Neural progenitor cell (in vitro differentiated cells): ENCODE data around the gene MYH6. TPM values are rescaled to one million over a fixed set of nuclear protein-coding genes. Genes with fewer than 3 reads are reported as not detected.
A peak's percentile ranks its signal among the peaks of the same experiment; 100 is the strongest.

Source experiments
- DNase-seq: peaks from one replicate; pipeline ENCODE4 v3.0.0-alpha.2; 2016; ENCODE audit warnings: low spot score
- H2AFZ ChIP-seq: fragments of 200-600 bp; sonication (generic); replicated peaks from 2 replicates; pipeline ENCODE4 v1.6.1; 2016; ENCODE audit warnings: antibody characterized with exemption
- H3F3A ChIP-seq: fragments of 200-600 bp; sonication (generic); 2 replicates; pipeline ENCODE4 v1.6.1; 2016; ENCODE audit warnings: antibody characterized with exemption, low read depth
- H3K27ac ChIP-seq: fragments of 200-600 bp; sonication (generic); 2 replicates; pipeline ENCODE4 v1.5.1; 2016; ENCODE audit warnings: mild to moderate bottlenecking
- H3K27me3 ChIP-seq: fragments of 200-600 bp; sonication (generic); 2 replicates; pipeline ENCODE4 v1.6.1; 2016; ENCODE audit warnings: mild to moderate bottlenecking, moderate library complexity
- H3K36me3 ChIP-seq: fragments of 200-600 bp; sonication (generic); 2 replicates; pipeline ENCODE4 v1.5.1; 2016
- H3K4me1 ChIP-seq: fragments of 200-600 bp; sonication (generic); 2 replicates; pipeline ENCODE4 v1.6.1; 2016; ENCODE audit warnings: mixed run types
- H3K4me2 ChIP-seq: fragments of 200-600 bp; sonication (generic); 2 replicates; pipeline ENCODE4 v1.6.1; 2016
- H3K4me3 ChIP-seq: fragments of 200-600 bp; sonication (generic); 2 replicates; pipeline ENCODE4 v1.5.1; 2016
- H3K79me2 ChIP-seq: fragments of 200-600 bp; sonication (generic); 2 replicates; pipeline ENCODE4 v1.6.1; 2016; ENCODE audit warnings: low read depth
- H3K9ac ChIP-seq: fragments of 200-600 bp; sonication (generic); 2 replicates; pipeline ENCODE4 v1.6.1; 2016
- H3K9me3 ChIP-seq: fragments of 200-600 bp; sonication (generic); 2 replicates; pipeline ENCODE4 v1.5.1; 2016; ENCODE audit warnings: low read depth
- H4K20me1 ChIP-seq: fragments of 200-600 bp; sonication (generic); 2 replicates; pipeline ENCODE4 v1.6.1; 2016; ENCODE audit warnings: low read depth
- H3K27ac Mint-ChIP-seq: 3 replicates; pipeline ENCODE4 v1.8.0; 2021; ENCODE audit warnings: mixed read lengths
- H3K27me3 Mint-ChIP-seq: 2 replicates; pipeline ENCODE4 v1.8.0; 2022; ENCODE audit warnings: low read depth, mild to moderate bottlenecking, inconsistent platforms, moderate library complexity, mixed read lengths; ENCODE audit not compliant: insufficient read depth
- H3K36me3 Mint-ChIP-seq: 3 replicates; pipeline ENCODE4 v1.8.0; 2021; ENCODE audit warnings: mixed read lengths
- H3K4me1 Mint-ChIP-seq: 3 replicates; pipeline ENCODE4 v1.8.0; 2021; ENCODE audit warnings: mixed read lengths
- H3K4me3 Mint-ChIP-seq: 3 replicates; pipeline ENCODE4 v1.8.0; 2021; ENCODE audit warnings: mild to moderate bottlenecking, moderate library complexity, mixed read lengths
- H3K9me3 Mint-ChIP-seq: 3 replicates; pipeline ENCODE4 v1.8.0; 2020; ENCODE audit warnings: mixed read lengths
- CTCF ChIP-seq: fragments of 200-600 bp; sonication (generic); IDR thresholded peaks from 2 replicates; pipeline ENCODE4 v1.5.1; 2017; ENCODE audit warnings: antibody characterized with exemption, mild to moderate bottlenecking
- EZH2 ChIP-seq: fragments of 200-600 bp; sonication (generic); IDR thresholded peaks from 2 replicates; pipeline ENCODE4 v1.6.1; 2017; ENCODE audit warnings: antibody characterized with exemption, mild to moderate bottlenecking, moderate library complexity
- EZH2phosphoT487 ChIP-seq: fragments of 200-600 bp; sonication (generic); IDR thresholded peaks from 2 replicates; pipeline ENCODE4 v1.6.1; 2017; ENCODE audit warnings: antibody characterized with exemption
- total RNA-seq: library from RNA; depleted of rRNA; stranded (reverse); fragments of >200 nt; gene quantifications from 2 replicates; pipeline ENCODE4 v1.2.3, GENCODE V29; 2015; ENCODE audit warnings: low replicate concordance

MYH6 gene
- total RNA-seq, 1 donor from 2014 or later: not detected

- no peak for TF ChIP-seq EZH2
- TF ChIP-seq CTCF: no peak
- no peak for TF ChIP-seq EZH2phosphoT487
- H3K4me1 ChIP-seq: peaks cover 5% of the 10 kb centered on the region
- H3K9ac ChIP-seq: no peak overlapping the region
- Mint-ChIP-seq H3K4me3 (no peak overlapping the region), H3K36me3 (peaks cover 23% of the 10 kb centered on the region), H3K27ac (no peak overlapping the region), H3K27me3 (peaks cover 15% of the 10 kb centered on the region), H3K9me3 (peaks cover 8% of the 10 kb centered on the region), H3K4me1 (peaks cover 22% of the 10 kb centered on the region)
- no peak overlapping the region for H3K4me2 ChIP-seq
- no peak for DNase-seq
- peaks cover 3% of the 10 kb centered on the region for H3K79me2 ChIP-seq
- no peaks in the 10 kb centered on the region for H3K9me3 ChIP-seq
- H3K27ac ChIP-seq: no peak overlapping the region
- no peak overlapping the region for H3K4me3 ChIP-seq
- no peak overlapping the region for H2AFZ ChIP-seq
- H3K36me3 ChIP-seq: no peaks in the 10 kb centered on the region
- peaks cover 9% of the 10 kb centered on the region for H4K20me1 ChIP-seq
- H3F3A ChIP-seq: peaks cover 15% of the 10 kb centered on the region
- peaks cover 9% of the 10 kb centered on the region for H3K27me3 ChIP-seq
Observed at GRCh38 chr14:23348297-23348655, 59.8 kb downstream of the MYH6 start.

GRCh38 chr14:23347406-23348296, 60.4 kb downstream of the MYH6 start:
- no peaks in the 10 kb centered on the region for H3K9me3 ChIP-seq
- peak overlapping the region; percentile 70 for H3K4me3 Mint-ChIP-seq
- H3K9me3 Mint-ChIP-seq: peaks cover 8% of the 10 kb centered on the region
- H3K27me3 Mint-ChIP-seq: peaks cover 11% of the 10 kb centered on the region
- H3K79me2 ChIP-seq: peaks cover 3% of the 10 kb centered on the region
- no peak overlapping the region for H3K4me3 ChIP-seq
- peaks cover 5% of the 10 kb centered on the region for H3K4me1 ChIP-seq
- no peak overlapping the region for H3K27ac ChIP-seq
- no peaks in the 10 kb centered on the region for H3K36me3 ChIP-seq
- no peak for DNase-seq
- peaks cover 23% of the 10 kb centered on the region for H3K36me3 Mint-ChIP-seq
- peaks cover 9% of the 10 kb centered on the region for H3K27me3 ChIP-seq
- peaks cover 9% of the 10 kb centered on the region for H4K20me1 ChIP-seq
- H3K9ac ChIP-seq: no peak overlapping the region
- H3K4me1 Mint-ChIP-seq: peaks cover 16% of the 10 kb centered on the region
- no peak overlapping the region for H2AFZ ChIP-seq
- TF ChIP-seq EZH2: no peak
- no peak for TF ChIP-seq CTCF
- no peak for TF ChIP-seq EZH2phosphoT487
- H3F3A ChIP-seq: peaks cover 10% of the 10 kb centered on the region
- H3K27ac Mint-ChIP-seq: no peak overlapping the region
- H3K4me2 ChIP-seq: no peak overlapping the region

- peaks cover 4% of the 10 kb centered on the region for H3K4me1 ChIP-seq
- peaks cover 2% of the 10 kb centered on the region for H3K79me2 ChIP-seq
- no peaks in the 10 kb centered on the region for H3K36me3 ChIP-seq
- H2AFZ ChIP-seq: no peak overlapping the region
- peaks cover 9% of the 10 kb centered on the region for H3K27me3 ChIP-seq
- Mint-ChIP-seq H3K27me3 (peaks cover 12% of the 10 kb centered on the region), H3K4me1 (peaks cover 16% of the 10 kb centered on the region), H3K27ac (no peak overlapping the region), H3K36me3 (peaks cover 23% of the 10 kb centered on the region), H3K9me3 (peaks cover 9% of the 10 kb centered on the region), H3K4me3 (peak overlapping the region; percentile 70)
- no peak overlapping the region for H3K27ac ChIP-seq
- peaks cover 8% of the 10 kb centered on the region for H4K20me1 ChIP-seq
- no peak overlapping the region for H3K4me2 ChIP-seq
- no peak for TF ChIP-seq CTCF
- TF ChIP-seq EZH2: no peak
- TF ChIP-seq EZH2phosphoT487: no peak
- H3F3A ChIP-seq: peaks cover 5% of the 10 kb centered on the region
- H3K9ac ChIP-seq: no peak overlapping the region
- no peak for DNase-seq
- H3K9me3 ChIP-seq: no peaks in the 10 kb centered on the region
- H3K4me3 ChIP-seq: no peak overlapping the region
Observed at GRCh38 chr14:23346693-23347405, 61.2 kb downstream of the MYH6 start.
